Calu3 (cell line): Measurements from ENCODE around the gene RPL21. TPM values are rescaled to one million over a fixed set of nuclear protein-coding genes. Genes with fewer than 3 reads are reported as not detected.

Experiments used
- BruUV-seq: library from RNA; stranded (reverse); fragments of 400-500 nt; replicated peaks from 2 replicates; lab custom pipeline; 2021; lab: Mats Ljungman, UMichigan
- CTCF ChIA-PET: fragments of 300-600 bp; sonication (Branson Sonifier 250); formaldehyde crosslinking; loops from one replicate; lab custom pipeline; 2022; ENCODE audit warnings: antibody characterized with exemption; lab: Charles Lee
- DNase-seq: peaks from one replicate; pipeline ENCODE4 v3.0.0; 2022
- H3K27ac Mint-ChIP-seq: one replicate; pipeline ENCODE4 v1.8.0; 2022; ENCODE audit warnings: mixed read lengths; ENCODE audit not compliant: unreplicated experiment
- H3K27me3 Mint-ChIP-seq: one replicate; pipeline ENCODE4 v1.8.0; 2022; ENCODE audit warnings: mixed read lengths; ENCODE audit not compliant: unreplicated experiment
- H3K36me3 Mint-ChIP-seq: one replicate; pipeline ENCODE4 v1.8.0; 2022; ENCODE audit warnings: mild to moderate bottlenecking, moderate library complexity, mixed read lengths; ENCODE audit not compliant: insufficient read depth, unreplicated experiment
- H3K4me1 Mint-ChIP-seq: one replicate; pipeline ENCODE4 v1.8.0; 2022; ENCODE audit warnings: mild to moderate bottlenecking, low read depth, mixed read lengths; ENCODE audit not compliant: unreplicated experiment
- H3K4me3 Mint-ChIP-seq: one replicate; pipeline ENCODE4 v1.8.0; 2022; ENCODE audit warnings: mild to moderate bottlenecking, low read depth, moderate library complexity, mixed read lengths; ENCODE audit not compliant: unreplicated experiment
- H3K9me3 Mint-ChIP-seq: one replicate; pipeline ENCODE4 v1.8.0; 2022; ENCODE audit warnings: low read depth, mixed read lengths; ENCODE audit not compliant: unreplicated experiment
- CTCF ChIP-seq: fragments of 200-600 bp; IDR thresholded peaks from one replicate; pipeline ENCODE4 v1.8.0; 2022; ENCODE audit warnings: antibody characterized with exemption; ENCODE audit not compliant: unreplicated experiment
- intact Hi-C: fragments of 100-400 bp; cut with micrococcal nuclease; formaldehyde crosslinking; loops from one replicate; pipeline ENCODE4 v1.10.0; 2022; ENCODE audit not compliant: unreplicated experiment
- total RNA-seq: library from RNA; stranded (reverse); gene quantifications from 2 replicates; pipeline ENCODE4 v1.2.3, GENCODE V29; 2022

RPL21 gene
- total RNA-seq, 1 experiment from 2014 or later: 434 TPM

- no TSS peak for BruUV-seq
- Mint-ChIP-seq H3K4me3 (no peak overlapping the region), H3K9me3 (no peaks in the 10 kb centered on the region), H3K36me3 (peaks cover 19% of the 10 kb centered on the region), H3K4me1 (peaks cover 8% of the 10 kb centered on the region), H3K27ac (no peak overlapping the region), H3K27me3 (no peaks in the 10 kb centered on the region)
- DNase-seq: no peak
- no peak for TF ChIP-seq CTCF
- CTCF ChIA-PET: no interaction called here
- intact Hi-C loops: no loop called here
Measured at GRCh38 chr13:27264181-27264580, 12.8 kb downstream of the RPL21 start.

GRCh38 chr13:27264648-27265047 is 13.3 kb downstream of the RPL21 start:
- no peak overlapping the region for H3K27ac Mint-ChIP-seq
- H3K36me3 Mint-ChIP-seq: peaks cover 14% of the 10 kb centered on the region
- H3K9me3 Mint-ChIP-seq: no peaks in the 10 kb centered on the region
- no peak for TF ChIP-seq CTCF
- no TSS peak for BruUV-seq
- intact Hi-C loops: no loop called here
- CTCF ChIA-PET: no interaction called here
- no peaks in the 10 kb centered on the region for H3K27me3 Mint-ChIP-seq
- no peak for DNase-seq
- H3K4me3 Mint-ChIP-seq: no peak overlapping the region
- peaks cover 7% of the 10 kb centered on the region for H3K4me1 Mint-ChIP-seq

- Mint-ChIP-seq H3K36me3 (peaks cover 25% of the 10 kb centered on the region), H3K4me3 (no peak overlapping the region), H3K9me3 (no peaks in the 10 kb centered on the region), H3K27me3 (no peaks in the 10 kb centered on the region), H3K4me1 (peaks cover 12% of the 10 kb centered on the region), H3K27ac (no peak overlapping the region)
- no peak for DNase-seq
- intact Hi-C loops: no loop called here
- BruUV-seq: no TSS peak
- no peak for TF ChIP-seq CTCF
- CTCF ChIA-PET: no interaction called here
Measured at GRCh38 chr13:27266917-27267316, 15.6 kb downstream of the RPL21 start.

GRCh38 chr13:27267596-27267995 is 16.2 kb downstream of the RPL21 start:
- no peak overlapping the region for H3K4me3 Mint-ChIP-seq
- CTCF ChIA-PET: no interaction called here
- DNase-seq: no peak
- H3K27me3 Mint-ChIP-seq: no peaks in the 10 kb centered on the region
- BruUV-seq: no TSS peak
- H3K4me1 Mint-ChIP-seq: peaks cover 15% of the 10 kb centered on the region
- H3K36me3 Mint-ChIP-seq: peaks cover 22% of the 10 kb centered on the region
- no peak for TF ChIP-seq CTCF
- no peak overlapping the region for H3K27ac Mint-ChIP-seq
- intact Hi-C loops: no loop called here
- H3K9me3 Mint-ChIP-seq: no peaks in the 10 kb centered on the region
